ENCODE data around the gene FA2H. TPM values are rescaled to one million over a fixed set of nuclear protein-coding genes. Genes with fewer than 3 reads are reported as not detected.

Gene FA2H
- total RNA-seq, 2 donors from 2014 or later: 51.0 to 75.7 TPM

- Histone ChIP-seq H3K27ac (peak overlapping the region; percentile 55), H3K36me3 (no peaks in the 10 kb centered on the region), H3K4me1 (peaks cover 3% of the 10 kb centered on the region), H3K27me3 (no peaks in the 10 kb centered on the region), H3K9ac (ENCODE audit: low read depth in 2 of 2, low read length in 2 of 2) (peak overlapping the region; percentile 50 to 78), H3K9me3 (no peaks in the 10 kb centered on the region), H3K4me3 (no peak overlapping the region)
- TF ChIP-seq CTCF (IDR thresholded peaks at IDR 0.05): no peak
- peak; percentile 86 for DNase-seq
- intact Hi-C loops (cut with DNase I): no loop called here
These were observed 44.6 kb downstream of the FA2H start for GRCh38 chr16:74729783-74730683.

DNA sequence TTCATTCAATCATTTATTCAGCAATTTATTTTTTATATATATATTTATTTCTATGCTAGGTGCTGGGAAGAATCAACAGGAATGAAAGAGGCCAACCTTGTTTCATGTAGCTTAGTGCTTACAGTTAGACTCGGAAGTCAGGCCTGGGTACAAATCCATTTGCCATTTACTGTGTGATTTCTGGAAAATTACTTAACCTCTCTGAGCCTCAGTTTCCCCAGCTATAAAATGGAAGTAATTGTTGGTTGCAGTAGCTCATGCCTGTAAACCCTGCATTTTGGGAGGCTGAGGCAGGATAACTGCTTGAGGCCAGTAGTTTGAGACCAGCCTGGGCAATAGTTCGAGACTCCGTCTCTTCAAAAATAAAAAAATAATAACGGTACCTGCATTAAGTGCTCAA is 46.7 kb downstream of the FA2H start:
- Histone ChIP-seq H3K4me3 (no peak overlapping the region), H3K36me3 (no peaks in the 10 kb centered on the region), H3K4me1 (peaks cover 3% of the 10 kb centered on the region), H3K27ac (no peak overlapping the region), H3K9me3 (no peaks in the 10 kb centered on the region), H3K9ac (ENCODE audit: low read depth in 2 of 2, low read length in 2 of 2) (no peak overlapping the region), H3K27me3 (no peaks in the 10 kb centered on the region)
- intact Hi-C loops (cut with DNase I): no loop called here
- no peak for DNase-seq
- TF ChIP-seq CTCF (IDR thresholded peaks at IDR 0.05): no peak

GRCh38 chr16:74726716-74727115 is 47.9 kb downstream of the FA2H start:
- Histone ChIP-seq H3K4me3 (no peak overlapping the region), H3K9me3 (no peaks in the 10 kb centered on the region), H3K27me3 (no peaks in the 10 kb centered on the region), H3K27ac (no peak overlapping the region), H3K9ac (ENCODE audit: low read depth in 2 of 2, low read length in 2 of 2) (no peak overlapping the region), H3K36me3 (no peaks in the 10 kb centered on the region), H3K4me1 (peaks cover 3% of the 10 kb centered on the region)
- DNase-seq: peak; percentile 71
- peak; percentile 17 for TF ChIP-seq CTCF (IDR thresholded peaks at IDR 0.05)
- intact Hi-C loops (cut with DNase I): no loop called here

DNA sequence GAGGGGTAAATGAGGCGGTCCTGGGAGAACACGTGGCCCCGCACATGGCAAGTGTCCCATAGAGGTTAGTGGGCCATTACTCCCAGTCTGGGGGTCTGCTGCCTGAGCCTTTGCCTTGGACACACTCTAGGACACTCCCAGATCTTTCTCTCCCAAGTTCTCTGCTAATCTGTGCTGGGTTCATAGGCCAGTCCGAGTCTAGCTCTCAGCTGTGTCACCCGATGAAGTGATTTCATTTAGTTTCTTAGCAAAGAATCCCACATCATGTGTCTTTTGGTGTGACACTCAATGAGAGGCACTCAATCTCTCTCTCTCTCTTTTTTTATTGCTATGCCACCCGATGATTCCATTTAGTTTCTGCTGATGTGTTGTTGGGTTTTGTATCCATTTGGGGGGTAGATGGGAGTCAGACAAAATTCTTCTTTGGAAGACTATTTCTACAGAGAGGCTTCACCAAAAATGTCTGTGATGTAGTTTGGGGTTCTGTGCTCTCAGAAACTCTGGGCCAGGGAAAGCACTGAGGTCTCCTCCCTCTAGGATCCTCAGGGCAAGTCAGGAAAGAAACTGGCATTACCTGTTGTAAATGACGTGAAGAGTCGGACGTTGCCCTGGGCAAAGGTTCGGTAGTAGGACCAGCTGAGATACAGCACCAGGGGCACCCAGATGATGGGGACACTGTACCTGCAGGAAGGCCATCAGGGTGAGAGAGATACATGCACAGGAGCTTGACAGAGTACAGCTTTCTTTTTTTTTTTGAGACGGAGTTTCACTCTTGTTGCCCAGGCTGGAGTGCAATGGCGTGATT is 48.8 kb downstream of the FA2H start:
- intact Hi-C loops (cut with DNase I): no loop called here
- DNase-seq: peak; percentile 60
- H3K27ac ChIP-seq: no peak overlapping the region
- H3K36me3 ChIP-seq: no peaks in the 10 kb centered on the region
- no peak for TF ChIP-seq CTCF (IDR thresholded peaks at IDR 0.05)
- no peak overlapping the region for H3K4me3 ChIP-seq
- no peak overlapping the region for H3K9ac ChIP-seq (ENCODE audit: low read depth in 2 of 2, low read length in 2 of 2)
- H3K27me3 ChIP-seq: no peaks in the 10 kb centered on the region
- H3K9me3 ChIP-seq: no peaks in the 10 kb centered on the region
- peaks cover 3% of the 10 kb centered on the region for H3K4me1 ChIP-seq

GRCh38 chr16:74724820-74725549 is 49.6 kb downstream of the FA2H start:
- no peak for DNase-seq
- H3K9ac ChIP-seq (ENCODE audit: low read depth in 2 of 2, low read length in 2 of 2): no peak overlapping the region

More at GRCh38 chr16:74724820-74725549, 49.6 kb downstream of the FA2H start:
- H3K9me3 ChIP-seq: no peaks in the 10 kb centered on the region
- no peaks in the 10 kb centered on the region for H3K36me3 ChIP-seq
- no peak overlapping the region for H3K27ac ChIP-seq
- peaks cover 3% of the 10 kb centered on the region for H3K4me1 ChIP-seq
- no peaks in the 10 kb centered on the region for H3K27me3 ChIP-seq
- intact Hi-C loops (cut with DNase I): no loop called here
- no peak for TF ChIP-seq CTCF (IDR thresholded peaks at IDR 0.05)
- no peak overlapping the region for H3K4me3 ChIP-seq
